NCI-H2081 treated with DMSO at 0.1 percent for 48 hours (cell line): ENCODE measurements around the gene DDX1.

ENCODE experiments used
- DNase-seq: peaks from one replicate; lab custom pipeline; 2025; lab: John Stamatoyannopoulos, UW

DDX1 gene

GRCh38 chr2:15630121-15630977 is 38.7 kb downstream of the DDX1 start:
- DNase-seq, result no peak

- DNase-seq, result no peak
These were observed 39.5 kb downstream of the DDX1 start for GRCh38 chr2:15630978-15631719.

GRCh38 chr2:15631883-15632282 is 40.2 kb downstream of the DDX1 start:
- no peak for DNase-seq

- DNase-seq, result no peak
These were observed 41.6 kb downstream of the DDX1 start for GRCh38 chr2:15633043-15633970.

- DNase-seq, result no peak
These were observed 42.3 kb downstream of the DDX1 start for GRCh38 chr2:15633971-15634346.

GRCh38 chr2:15634846-15635490 is 43.3 kb downstream of the DDX1 start:
- DNase-seq, result no peak

GRCh38 chr2:15636972-15637785 is 45.5 kb downstream of the DDX1 start:
- DNase-seq, result no peak

GRCh38 chr2:15638720-15639119 is 47.1 kb downstream of the DDX1 start:
- no peak for DNase-seq

GRCh38 chr2:15639323-15640251 is 47.9 kb downstream of the DDX1 start:
- DNase-seq, result no peak

GRCh38 chr2:15640261-15640711 is 48.6 kb downstream of the DDX1 start:
- DNase-seq, result no peak

GRCh38 chr2:15640784-15641183 is 49.1 kb downstream of the DDX1 start:
- no peak for DNase-seq

- no peak for DNase-seq
These were observed 49.9 kb downstream of the DDX1 start for GRCh38 chr2:15641530-15641982.

- no peak for DNase-seq
These were observed 50.5 kb downstream of the DDX1 start for GRCh38 chr2:15642011-15642814.

GRCh38 chr2:15642815-15643500 is 51.3 kb downstream of the DDX1 start:
- DNase-seq, result no peak

GRCh38 chr2:15643791-15644585 is 52.3 kb downstream of the DDX1 start:
- DNase-seq, result no peak

- DNase-seq, result no peak
These were observed 53.6 kb downstream of the DDX1 start for GRCh38 chr2:15645300-15645699.

- no peak for DNase-seq
These were observed 54.2 kb downstream of the DDX1 start for GRCh38 chr2:15645720-15646385.
